ENCODE data around the gene TULP4. TPM values are rescaled to one million over a fixed set of nuclear protein-coding genes. Genes with fewer than 3 reads are reported as not detected.

Gene TULP4
- total RNA-seq, 1 experiment from 2014 or later, result 105 TPM

DNA sequence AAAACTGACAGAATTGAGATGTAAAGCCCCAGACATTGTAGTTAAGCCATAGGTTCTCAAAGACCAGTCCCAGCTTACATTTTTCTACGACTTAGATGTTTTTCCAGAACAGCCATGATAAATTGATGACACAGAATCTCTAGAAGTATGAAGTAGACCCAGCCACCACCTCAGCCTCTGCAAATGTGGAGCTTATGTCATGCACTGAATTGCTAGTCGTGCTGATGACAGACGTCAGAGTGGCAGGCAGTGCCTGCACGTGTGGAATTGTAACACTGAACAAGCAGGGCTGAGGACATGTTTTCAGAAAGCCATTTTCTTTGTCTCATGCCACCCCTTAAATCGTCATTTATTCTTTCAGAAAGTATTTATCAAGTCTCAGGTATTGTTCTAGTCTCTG lies 175.2 kb downstream of the TULP4 start:
- intact Hi-C loops (cut with micrococcal nuclease; ENCODE audit: unreplicated experiment), result no loop called here
- H3K4me1 Mint-ChIP-seq (ENCODE audit: low read depth, unreplicated experiment), result no peaks in the 10 kb centered on the region
- TF ChIP-seq, protein P1, sequence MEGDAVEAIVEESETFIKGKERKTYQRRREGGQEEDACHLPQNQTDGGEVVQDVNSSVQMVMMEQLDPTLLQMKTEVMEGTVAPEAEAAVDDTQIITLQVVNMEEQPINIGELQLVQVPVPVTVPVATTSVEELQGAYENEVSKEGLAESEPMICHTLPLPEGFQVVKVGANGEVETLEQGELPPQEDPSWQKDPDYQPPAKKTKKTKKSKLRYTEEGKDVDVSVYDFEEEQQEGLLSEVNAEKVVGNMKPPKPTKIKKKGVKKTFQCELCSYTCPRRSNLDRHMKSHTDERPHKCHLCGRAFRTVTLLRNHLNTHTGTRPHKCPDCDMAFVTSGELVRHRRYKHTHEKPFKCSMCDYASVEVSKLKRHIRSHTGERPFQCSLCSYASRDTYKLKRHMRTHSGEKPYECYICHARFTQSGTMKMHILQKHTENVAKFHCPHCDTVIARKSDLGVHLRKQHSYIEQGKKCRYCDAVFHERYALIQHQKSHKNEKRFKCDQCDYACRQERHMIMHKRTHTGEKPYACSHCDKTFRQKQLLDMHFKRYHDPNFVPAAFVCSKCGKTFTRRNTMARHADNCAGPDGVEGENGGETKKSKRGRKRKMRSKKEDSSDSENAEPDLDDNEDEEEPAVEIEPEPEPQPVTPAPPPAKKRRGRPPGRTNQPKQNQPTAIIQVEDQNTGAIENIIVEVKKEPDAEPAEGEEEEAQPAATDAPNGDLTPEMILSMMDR (IDR thresholded peaks at IDR 0.05; ENCODE audit: unreplicated experiment), result no peak
- H3K36me3 Mint-ChIP-seq (ENCODE audit: insufficient read depth, unreplicated experiment), result peaks cover 12% of the 10 kb centered on the region
- no peak overlapping the region for H3K4me3 Mint-ChIP-seq (ENCODE audit: low read depth, unreplicated experiment)
- no TSS peak for BruUV-seq (replicated peaks)
- CTCF ChIA-PET, result no interaction called here
- no peaks in the 10 kb centered on the region for H3K9me3 Mint-ChIP-seq (ENCODE audit: low read depth, unreplicated experiment)
- H3K27me3 Mint-ChIP-seq (ENCODE audit: unreplicated experiment), result no peaks in the 10 kb centered on the region
- H3K27ac Mint-ChIP-seq (ENCODE audit: unreplicated experiment), result no peak overlapping the region
- DNase-seq, result no peak

DNA sequence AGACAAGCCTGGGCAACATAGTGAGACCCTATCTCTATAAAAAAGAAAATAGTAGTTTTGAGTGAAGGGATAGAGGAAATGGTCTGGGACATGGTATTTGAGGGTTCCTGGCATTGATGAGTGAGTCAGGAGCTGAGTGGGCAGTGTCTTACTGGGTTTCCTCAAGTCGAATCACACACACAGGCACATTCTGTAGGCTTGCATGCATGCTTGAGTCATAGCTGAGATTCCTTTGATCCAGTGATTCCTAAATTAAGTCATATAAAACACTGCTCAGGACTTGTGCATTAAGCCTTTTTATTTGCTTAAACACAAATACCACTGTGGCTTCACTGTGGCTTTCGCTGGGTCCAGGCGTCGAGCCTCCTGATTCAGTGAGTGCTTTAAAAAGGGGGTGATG lies 175.8 kb downstream of the TULP4 start:
- no peaks in the 10 kb centered on the region for H3K9me3 Mint-ChIP-seq (ENCODE audit: low read depth, unreplicated experiment)
- TF ChIP-seq, protein P1 (IDR thresholded peaks at IDR 0.05; ENCODE audit: unreplicated experiment), result no peak
- intact Hi-C loops (cut with micrococcal nuclease; ENCODE audit: unreplicated experiment), result no loop called here
- no TSS peak for BruUV-seq (replicated peaks)
- no peaks in the 10 kb centered on the region for H3K4me1 Mint-ChIP-seq (ENCODE audit: low read depth, unreplicated experiment)
- H3K36me3 Mint-ChIP-seq (ENCODE audit: insufficient read depth, unreplicated experiment), result peaks cover 10% of the 10 kb centered on the region
- no peak for DNase-seq
- CTCF ChIA-PET, result interaction anchor here (0.6 kb wide), 1 partner anchor 60 kb away, joined by 3 read pairs; no protein-coding TSS in a partner anchor
- no peak overlapping the region for H3K4me3 Mint-ChIP-seq (ENCODE audit: low read depth, unreplicated experiment)
- H3K27ac Mint-ChIP-seq (ENCODE audit: unreplicated experiment), result no peak overlapping the region
- H3K27me3 Mint-ChIP-seq (ENCODE audit: unreplicated experiment), result no peaks in the 10 kb centered on the region

DNA sequence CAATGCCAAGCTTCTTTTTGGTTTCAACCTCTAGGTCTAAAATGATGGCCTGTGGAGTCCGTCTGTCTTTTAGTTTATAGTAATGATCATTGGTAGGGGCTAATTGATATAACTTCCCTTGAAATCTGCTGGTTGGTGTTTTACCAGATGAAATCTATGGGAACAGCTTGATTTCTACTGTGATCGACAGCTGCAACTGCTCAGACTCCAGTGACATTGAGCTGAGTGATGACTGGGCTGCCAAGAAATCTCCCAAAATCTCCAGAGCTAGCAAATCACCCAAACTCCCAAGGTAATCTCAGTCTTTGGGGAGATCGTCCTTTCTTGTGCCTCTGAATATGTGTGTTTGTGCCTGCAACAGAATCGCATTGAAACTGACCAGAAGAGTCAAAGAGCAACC lies 177.2 kb downstream of the TULP4 start:
- CTCF ChIA-PET, result no interaction called here
- TF ChIP-seq, protein P1 (IDR thresholded peaks at IDR 0.05; ENCODE audit: unreplicated experiment), result no peak
- H3K36me3 Mint-ChIP-seq (ENCODE audit: insufficient read depth, unreplicated experiment), result peaks cover 19% of the 10 kb centered on the region
- BruUV-seq (replicated peaks), result no TSS peak
- H3K9me3 Mint-ChIP-seq (ENCODE audit: low read depth, unreplicated experiment), result no peaks in the 10 kb centered on the region
- no peak for DNase-seq
- no peak overlapping the region for H3K4me3 Mint-ChIP-seq (ENCODE audit: low read depth, unreplicated experiment)
- H3K27me3 Mint-ChIP-seq (ENCODE audit: unreplicated experiment), result no peaks in the 10 kb centered on the region
- H3K27ac Mint-ChIP-seq (ENCODE audit: unreplicated experiment), result no peak overlapping the region
- intact Hi-C loops (cut with micrococcal nuclease; ENCODE audit: unreplicated experiment), result no loop called here
- no peaks in the 10 kb centered on the region for H3K4me1 Mint-ChIP-seq (ENCODE audit: low read depth, unreplicated experiment)

DNA sequence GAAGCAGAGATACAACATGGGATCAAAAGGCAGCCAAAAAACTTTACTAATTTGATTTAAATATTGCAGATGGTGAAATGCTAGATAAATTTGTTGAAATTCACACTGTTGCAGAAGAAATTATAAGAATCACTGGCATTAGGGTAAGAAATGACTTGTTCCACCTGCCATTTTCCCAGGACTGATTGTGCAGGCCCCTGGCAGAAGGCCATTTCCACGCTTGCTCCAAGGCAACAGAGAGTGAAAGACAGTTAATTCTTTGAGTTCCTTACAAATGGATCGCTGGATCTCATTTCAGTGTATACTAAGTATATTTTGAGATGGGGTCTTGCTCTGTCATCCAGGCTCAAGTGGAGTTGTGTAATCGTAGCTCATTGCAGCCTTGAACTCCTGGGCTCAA lies 180.6 kb downstream of the TULP4 start:
- intact Hi-C loops (cut with micrococcal nuclease; ENCODE audit: unreplicated experiment), result no loop called here
- no peaks in the 10 kb centered on the region for H3K9me3 Mint-ChIP-seq (ENCODE audit: low read depth, unreplicated experiment)
- TF ChIP-seq, protein P1 (IDR thresholded peaks at IDR 0.05; ENCODE audit: unreplicated experiment), result no peak
- no TSS peak for BruUV-seq (replicated peaks)
- H3K36me3 Mint-ChIP-seq (ENCODE audit: insufficient read depth, unreplicated experiment), result peaks cover 22% of the 10 kb centered on the region
- no peak overlapping the region for H3K4me3 Mint-ChIP-seq (ENCODE audit: low read depth, unreplicated experiment)
- no peaks in the 10 kb centered on the region for H3K4me1 Mint-ChIP-seq (ENCODE audit: low read depth, unreplicated experiment)
- CTCF ChIA-PET, result no interaction called here
- H3K27ac Mint-ChIP-seq (ENCODE audit: unreplicated experiment), result no peak overlapping the region
- H3K27me3 Mint-ChIP-seq (ENCODE audit: unreplicated experiment), result no peaks in the 10 kb centered on the region
- DNase-seq, result no peak
